ENCODE measurements around the gene TMEM184B. TPM values are rescaled to one million over a fixed set of nuclear protein-coding genes. Genes with fewer than 3 reads are reported as not detected.
A peak's percentile ranks its signal among the peaks of the same experiment; 100 is the strongest.

TMEM184B gene
- total RNA-seq, 1 experiment from 2014 or later: 21.5 TPM

GRCh38 chr22:38308791-38309498 is 36.1 kb upstream of the TMEM184B start:
- DNase-seq (ENCODE audit: low spot score): no peak

DNA sequence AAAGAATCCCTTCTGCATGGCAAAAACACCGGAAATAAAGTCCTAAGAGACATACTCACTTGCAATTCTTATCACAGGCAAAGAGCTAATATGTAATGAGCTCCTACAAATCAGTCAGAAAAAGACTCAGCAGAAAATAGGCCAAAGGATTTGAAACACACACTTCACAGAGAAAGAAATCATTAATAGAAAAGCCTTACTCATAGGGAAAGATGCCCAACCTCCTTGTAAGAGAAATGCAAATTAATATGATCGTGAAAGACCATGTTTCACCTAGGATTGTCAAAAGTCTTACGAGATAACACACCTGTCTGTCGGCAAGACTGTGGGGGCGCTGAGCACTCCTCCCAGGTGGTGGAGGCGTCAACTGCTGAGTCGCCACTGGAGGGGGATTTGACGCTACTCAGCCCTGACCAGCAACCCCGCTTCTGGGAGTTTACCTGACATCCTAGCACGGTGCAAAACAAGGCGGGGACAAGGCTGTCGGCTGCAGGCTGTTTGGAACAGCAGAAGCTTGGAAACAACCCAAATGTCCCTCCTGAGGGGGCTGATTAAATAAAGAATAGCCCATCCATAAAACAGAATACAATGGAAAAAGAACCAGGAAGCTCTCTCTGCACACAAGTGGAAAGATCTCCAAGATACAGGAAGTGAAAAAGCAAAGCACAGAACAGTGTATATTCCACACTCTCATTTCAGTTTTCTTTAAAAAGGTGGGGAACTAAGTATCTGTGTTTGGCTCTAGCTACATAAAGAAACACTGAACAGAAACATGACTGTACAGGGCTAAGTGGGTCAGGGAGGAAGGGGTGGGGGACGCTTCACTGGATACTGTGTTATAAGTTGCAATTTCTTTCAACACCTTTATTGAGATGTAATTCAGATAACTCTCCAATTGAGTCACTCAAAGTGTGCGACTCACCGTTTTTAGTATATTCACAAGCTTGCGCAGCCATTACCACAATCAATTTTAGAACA is 33.0 kb upstream of the TMEM184B start:
- no peak for DNase-seq (ENCODE audit: low spot score)

- DNase-seq (ENCODE audit: low spot score): no peak
These were observed 31.7 kb upstream of the TMEM184B start for GRCh38 chr22:38304526-38304925.

- DNase-seq (ENCODE audit: low spot score): no peak
These were observed 31.2 kb upstream of the TMEM184B start for GRCh38 chr22:38303974-38304373.

DNA sequence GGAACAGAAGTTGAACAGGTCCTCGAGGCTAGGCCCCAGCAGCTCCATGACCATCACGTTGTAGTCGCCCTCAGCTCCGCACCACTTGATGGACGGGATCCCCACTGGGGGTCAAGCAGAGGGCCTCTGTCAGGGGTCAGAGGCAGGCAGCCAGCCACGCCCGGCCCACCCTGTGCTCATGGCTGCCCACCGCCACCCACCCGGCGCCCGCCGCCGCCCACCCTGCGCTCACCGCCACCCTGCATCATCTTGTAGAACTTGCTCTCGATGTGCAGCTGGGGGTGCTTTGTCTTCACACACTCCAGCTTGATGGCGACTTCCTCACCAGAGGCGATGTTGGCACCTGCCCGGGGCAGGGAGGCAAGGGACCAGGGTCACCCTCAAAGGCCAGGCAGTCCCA is 30.1 kb upstream of the TMEM184B start:
- no peak for DNase-seq (ENCODE audit: low spot score)

DNA sequence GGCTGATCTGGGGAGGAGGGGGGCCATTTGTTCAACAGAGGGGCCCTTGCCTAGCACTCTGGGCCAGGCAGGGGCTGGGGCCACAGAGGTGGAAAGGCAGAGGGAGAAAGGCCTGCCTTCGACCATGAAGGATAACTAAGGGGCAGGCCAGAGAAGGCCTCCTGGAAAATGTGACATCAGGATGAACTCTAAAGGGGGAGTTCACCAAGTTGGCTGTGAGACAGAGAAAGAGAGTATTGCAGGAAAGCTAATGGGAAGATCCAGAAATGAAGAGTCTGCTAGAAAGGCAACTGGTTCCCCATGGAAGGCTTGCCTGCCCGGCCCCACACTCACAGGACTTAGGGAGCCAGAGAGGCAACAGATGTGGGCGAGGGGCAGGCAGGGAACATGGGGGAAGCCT is 28.1 kb upstream of the TMEM184B start:
- DNase-seq (ENCODE audit: low spot score): no peak

DNA sequence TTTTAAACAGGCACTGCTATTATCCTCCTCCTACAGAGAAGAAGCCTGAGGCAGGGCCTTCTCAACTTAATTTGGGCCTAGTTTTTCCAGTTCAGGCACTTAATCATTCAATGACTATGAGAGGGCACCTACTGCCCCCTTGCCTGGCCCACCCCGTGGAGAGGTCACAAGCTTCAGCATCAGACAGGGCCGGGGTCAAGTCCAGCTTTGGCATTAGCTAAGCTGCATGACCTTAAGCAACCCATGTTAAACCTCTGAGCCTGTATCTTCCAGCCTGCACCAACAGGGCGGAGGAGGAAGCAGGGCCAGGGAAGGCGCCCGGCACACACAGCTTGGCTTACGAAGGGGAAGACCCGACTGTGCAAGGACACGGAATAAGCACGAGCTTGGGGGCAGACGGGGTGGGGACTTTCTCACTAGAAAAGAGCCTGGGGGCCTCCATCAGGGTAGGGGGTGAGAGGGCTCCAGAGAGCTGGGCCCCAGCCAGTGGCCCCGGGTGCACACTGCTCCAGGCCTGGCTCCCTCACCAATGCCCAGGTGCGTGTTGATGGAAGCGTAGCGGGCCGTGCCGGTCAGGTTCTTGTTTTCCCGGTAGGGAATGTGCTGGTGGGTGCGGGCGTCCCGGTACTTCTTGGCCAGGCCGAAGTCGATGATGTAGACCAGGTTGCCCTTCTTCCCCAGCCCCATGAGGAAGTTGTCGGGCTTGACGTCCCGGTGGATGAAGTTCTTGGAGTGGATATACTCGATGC is 27.6 kb upstream of the TMEM184B start:
- DNase-seq (ENCODE audit: low spot score): no peak

DNA sequence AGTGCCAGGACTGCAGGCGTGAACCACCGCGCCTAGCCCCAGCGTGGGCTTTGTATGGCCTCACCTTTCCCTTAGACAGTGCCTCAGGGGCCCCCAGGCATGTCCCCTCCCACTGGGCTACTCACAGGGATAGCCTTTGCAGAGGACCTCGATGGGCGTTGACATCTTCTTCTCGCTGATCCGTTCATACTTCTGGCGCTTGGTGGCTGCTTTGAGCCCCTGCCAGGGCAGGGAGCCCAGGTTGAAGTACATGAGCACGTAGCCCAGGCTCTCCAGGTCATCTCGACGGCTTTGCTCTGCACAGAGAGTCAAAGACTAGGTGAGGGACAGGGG is 26.9 kb upstream of the TMEM184B start:
- DNase-seq (ENCODE audit: low spot score): no peak

DNA sequence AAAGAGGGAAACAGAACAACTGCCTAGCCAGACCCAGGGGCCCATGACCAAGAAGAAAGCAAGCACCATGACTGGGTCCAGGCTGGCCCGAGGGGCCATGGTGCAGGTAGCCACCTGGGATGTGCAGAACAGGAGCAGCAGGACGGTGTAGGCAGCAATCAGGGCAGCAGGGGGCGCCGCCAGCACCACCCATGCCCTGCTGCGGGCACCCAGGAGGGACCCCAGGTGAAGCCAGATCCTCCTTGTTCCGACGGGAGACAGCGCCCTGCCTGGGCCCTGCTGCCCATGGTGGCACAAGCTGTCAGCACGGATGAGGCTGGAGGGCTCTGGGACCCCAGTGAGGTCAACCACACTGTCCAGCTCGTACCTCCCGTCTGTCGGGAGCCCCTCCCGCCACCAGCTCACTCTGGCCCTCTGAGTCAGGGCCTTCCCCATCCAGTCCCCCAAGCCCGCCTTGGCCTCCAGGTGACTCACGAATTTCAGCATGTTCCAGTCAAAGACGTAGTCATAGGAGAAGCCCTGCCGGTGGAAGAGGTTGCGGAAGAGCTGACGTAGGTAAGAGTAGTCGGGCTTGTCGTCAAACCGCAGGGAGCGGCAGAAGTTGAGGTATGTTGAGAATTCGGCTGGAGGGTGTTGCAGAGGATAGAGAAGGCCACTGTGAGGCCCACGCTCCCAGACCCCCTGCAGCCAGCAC is 25.6 kb upstream of the TMEM184B start:
- peak; percentile 94 for DNase-seq (ENCODE audit: low spot score)

DNA sequence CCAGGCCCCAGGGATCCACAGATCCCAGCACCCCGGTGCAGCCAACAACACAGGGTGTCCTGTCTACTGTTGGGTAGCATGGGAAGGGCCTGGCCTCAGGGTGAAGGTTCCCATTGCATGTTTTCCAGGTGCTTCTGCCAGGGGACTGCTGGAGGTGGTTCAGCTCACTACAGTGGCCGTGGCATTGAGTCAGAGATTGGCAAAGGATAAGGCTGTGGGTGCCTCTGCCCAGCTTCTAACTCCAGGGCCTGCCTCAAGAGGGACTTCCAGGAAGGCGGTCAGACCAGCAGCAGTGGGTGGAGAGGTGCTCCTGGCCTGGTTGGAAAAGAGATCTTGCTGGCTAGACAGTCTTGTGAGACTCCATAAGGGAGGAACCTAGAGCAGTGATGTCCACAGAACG is 23.6 kb upstream of the TMEM184B start:
- DNase-seq (ENCODE audit: low spot score): no peak

DNA sequence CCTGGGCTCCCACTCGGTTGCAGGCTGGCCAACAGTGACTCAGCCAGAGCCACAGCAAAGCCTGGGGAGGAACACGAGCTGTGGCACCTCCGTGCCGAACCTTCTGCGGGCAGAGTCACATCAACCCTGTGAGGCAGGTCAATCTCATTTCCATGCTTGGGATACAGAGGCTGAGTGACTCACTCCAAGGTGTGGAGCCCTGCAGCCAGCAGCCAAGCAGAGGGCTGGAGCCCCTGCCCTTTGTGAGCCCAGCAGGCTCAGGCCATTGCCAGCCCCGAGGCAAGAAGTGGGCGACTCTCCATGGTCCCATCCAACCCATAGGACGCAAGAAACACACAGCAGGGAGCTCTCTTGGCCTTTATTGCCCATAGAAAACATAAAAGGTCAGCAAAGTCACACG is 23.1 kb upstream of the TMEM184B start:
- no peak for DNase-seq (ENCODE audit: low spot score)

- DNase-seq (ENCODE audit: low spot score): no peak
These were observed 22.5 kb upstream of the TMEM184B start for GRCh38 chr22:38295339-38295738.

- no peak for DNase-seq (ENCODE audit: low spot score)
These were observed 21.4 kb upstream of the TMEM184B start for GRCh38 chr22:38294193-38294592.

DNA sequence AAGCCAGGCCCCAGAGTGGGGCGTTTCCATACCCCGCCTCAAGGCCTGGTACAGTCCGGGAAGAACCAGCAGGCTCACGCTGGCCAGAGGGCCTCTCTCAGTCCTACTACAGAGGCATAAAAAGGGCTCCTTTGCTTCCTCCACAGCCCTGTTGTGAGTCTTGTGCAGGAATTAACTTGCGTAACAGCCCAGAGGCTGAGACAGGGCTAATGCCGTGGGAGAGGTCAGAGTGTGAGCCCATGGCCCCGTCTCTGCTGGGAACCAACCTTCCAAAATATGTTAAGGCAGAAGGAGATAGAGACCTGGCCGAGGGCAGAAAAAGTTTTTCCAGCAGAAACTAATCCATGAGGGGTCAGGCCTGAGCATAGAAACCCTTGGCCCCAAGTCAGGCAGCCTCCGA is 19.9 kb upstream of the TMEM184B start:
- no peak for DNase-seq (ENCODE audit: low spot score)

- DNase-seq (ENCODE audit: low spot score): no peak
These were observed 18.5 kb upstream of the TMEM184B start for GRCh38 chr22:38291201-38291777.

- no peak for DNase-seq (ENCODE audit: low spot score)
These were observed 17.5 kb upstream of the TMEM184B start for GRCh38 chr22:38290347-38290746.

DNA sequence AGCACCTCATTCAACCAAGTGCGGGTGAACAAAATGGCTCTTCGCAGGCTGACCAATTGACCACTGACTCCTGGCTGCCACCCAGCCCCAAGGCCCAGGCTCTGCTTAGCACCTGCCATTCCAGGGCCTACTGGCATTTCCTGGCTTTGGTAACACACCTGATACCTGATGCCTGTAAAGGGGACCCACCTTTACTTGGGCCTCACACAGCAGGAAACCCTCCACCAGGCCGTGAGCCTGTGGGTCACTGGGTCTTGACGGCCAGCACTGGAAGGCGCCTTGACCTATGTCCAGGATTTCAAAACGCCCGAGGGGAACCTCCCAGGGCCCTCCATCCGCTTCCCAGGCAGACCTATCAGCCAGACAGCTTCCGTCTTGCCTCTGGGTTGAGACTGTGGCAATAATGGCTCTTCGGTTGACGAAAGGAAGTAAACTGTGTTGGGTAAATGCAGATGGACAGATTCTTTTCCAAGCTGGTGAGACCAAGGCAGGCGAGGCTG is 16.8 kb upstream of the TMEM184B start:
- no peak for DNase-seq (ENCODE audit: low spot score)

DNA sequence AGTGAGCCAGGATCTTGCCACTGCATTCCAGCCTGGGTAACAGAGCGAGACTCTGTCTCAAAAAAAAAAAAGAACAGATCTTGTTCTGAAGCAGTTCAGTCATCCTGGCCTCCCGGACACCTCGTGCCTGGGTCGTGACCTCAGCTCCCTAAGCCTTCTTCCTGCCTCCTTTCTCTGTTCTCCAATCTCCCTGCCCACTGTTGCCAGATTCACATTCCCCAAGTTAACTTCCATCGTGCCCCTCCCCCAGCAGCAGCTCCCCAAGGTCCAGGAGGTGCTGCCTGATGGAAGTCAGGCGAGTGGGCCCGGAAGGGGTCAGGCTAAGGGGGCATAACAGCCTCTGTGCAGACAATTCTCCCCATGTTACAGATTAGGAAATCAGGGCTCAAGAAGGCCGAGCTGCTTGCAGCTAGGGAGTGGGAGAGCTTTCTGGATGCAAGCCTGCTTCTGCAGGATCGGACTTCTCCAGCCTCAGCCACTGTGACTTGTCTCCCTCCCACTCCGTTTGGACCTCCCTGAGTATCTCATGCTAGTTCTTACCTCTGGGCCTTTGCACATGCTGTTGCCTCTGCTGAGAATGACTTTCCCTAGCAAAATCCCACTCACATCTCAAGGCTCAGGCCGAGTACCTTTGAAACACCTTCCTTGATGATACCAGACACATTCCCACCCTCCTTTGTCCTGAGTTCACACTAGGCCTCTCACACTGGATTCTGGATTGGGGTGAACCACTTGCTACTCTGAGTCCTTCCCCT is 14.3 kb upstream of the TMEM184B start:
- no peak for DNase-seq (ENCODE audit: low spot score)

DNA sequence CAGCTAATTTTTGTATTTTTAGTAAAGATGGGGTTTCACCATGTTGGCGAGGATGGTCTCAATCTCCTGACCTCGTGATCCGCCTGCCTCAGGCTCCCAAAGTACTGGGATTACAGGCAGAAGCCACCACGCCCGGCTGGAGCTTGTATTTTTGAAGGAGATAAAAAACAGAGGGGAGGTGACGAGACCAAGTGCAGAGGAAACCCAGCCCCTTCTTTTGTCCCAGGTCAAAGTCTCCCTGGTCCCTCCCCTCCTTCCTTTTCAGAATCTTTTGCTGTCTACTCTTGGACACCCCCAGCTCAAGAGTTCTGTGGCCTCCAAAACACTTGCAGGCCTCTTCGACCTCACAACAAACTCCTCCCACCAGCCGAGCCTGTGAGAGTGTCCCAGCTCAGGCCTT is 12.2 kb upstream of the TMEM184B start:
- DNase-seq (ENCODE audit: low spot score): no peak

DNA sequence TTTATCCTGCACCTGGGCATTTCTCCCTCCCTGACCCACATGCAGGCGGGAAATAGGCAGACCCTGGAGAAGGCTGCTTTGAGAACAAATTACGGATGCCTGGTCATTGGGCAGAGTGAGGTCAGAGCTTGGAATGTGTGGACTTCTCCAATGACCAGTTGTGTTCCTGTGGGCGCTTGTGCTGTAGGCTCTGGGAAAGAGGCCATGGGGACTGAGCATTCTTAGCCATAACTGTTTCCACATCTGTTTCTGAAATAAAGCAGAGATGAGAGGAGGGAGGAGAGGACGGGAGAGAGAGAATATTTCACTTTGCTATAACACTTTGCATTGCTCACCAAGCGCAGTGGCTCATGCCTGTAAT is 11.2 kb upstream of the TMEM184B start:
- no peak for DNase-seq (ENCODE audit: low spot score)

DNA sequence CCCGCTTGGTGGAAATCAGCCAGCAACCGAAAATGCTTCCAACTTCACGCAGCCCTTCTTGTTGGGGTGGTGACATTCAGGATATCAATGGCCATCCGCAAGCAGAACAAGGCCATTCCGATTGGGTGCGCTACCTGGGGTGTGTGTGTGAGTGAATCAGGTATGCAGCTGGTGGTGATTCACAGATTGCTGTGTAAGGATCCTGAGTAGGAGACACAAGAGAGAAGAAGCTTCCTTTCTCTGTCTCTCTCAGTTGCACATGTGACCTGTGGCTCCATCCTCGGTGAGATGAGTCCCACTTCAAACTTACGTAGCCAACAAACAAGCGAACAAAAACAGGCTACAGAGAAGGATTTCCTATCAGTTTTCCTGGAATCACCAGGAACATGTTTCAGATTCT is 9.6 kb upstream of the TMEM184B start:
- DNase-seq (ENCODE audit: low spot score): no peak
